Measurements from ENCODE around the gene ALDH7A1.
"Not testable (repeated sequence)": the region's sequence is repeated elsewhere in the genome, so short reads cannot be mapped to it uniquely, and the experiment has no call there.

The ALDH7A1 gene

GRCh38 chr5:126619781-126620180, 24.8 kb upstream of the ALDH7A1 start:
- H2AFZ ChIP-seq (ENCODE audit: low read length): no peak overlapping the region
- no peak overlapping the region for H3K4me3 ChIP-seq (ENCODE audit: low read depth, low read length, poor library complexity, severe bottlenecking)
- H3F3A ChIP-seq (ENCODE audit: insufficient read depth, low read length): no peaks in the 10 kb centered on the region
- H3K4me1 ChIP-seq (ENCODE audit: insufficient read depth, low read length, severe bottlenecking): peaks cover 7% of the 10 kb centered on the region
- peaks cover 70% of the 10 kb centered on the region for H3K36me3 ChIP-seq (ENCODE audit: insufficient read depth, low read length)
- H3K9me2 ChIP-seq (ENCODE audit: low read depth, low read length): no peaks in the 10 kb centered on the region
- H3K4me2 ChIP-seq (ENCODE audit: low read length): no peak overlapping the region
- H3K9me3 ChIP-seq (ENCODE audit: low read length): no peaks in the 10 kb centered on the region
- H3K9ac ChIP-seq (ENCODE audit: low read length): no peak overlapping the region
- no peaks in the 10 kb centered on the region for H3K27me3 ChIP-seq (ENCODE audit: insufficient read depth, low read length)
- no peaks in the 10 kb centered on the region for H4K20me1 ChIP-seq (ENCODE audit: insufficient read depth, low read length)
- TF ChIP-seq, protein P1, sequence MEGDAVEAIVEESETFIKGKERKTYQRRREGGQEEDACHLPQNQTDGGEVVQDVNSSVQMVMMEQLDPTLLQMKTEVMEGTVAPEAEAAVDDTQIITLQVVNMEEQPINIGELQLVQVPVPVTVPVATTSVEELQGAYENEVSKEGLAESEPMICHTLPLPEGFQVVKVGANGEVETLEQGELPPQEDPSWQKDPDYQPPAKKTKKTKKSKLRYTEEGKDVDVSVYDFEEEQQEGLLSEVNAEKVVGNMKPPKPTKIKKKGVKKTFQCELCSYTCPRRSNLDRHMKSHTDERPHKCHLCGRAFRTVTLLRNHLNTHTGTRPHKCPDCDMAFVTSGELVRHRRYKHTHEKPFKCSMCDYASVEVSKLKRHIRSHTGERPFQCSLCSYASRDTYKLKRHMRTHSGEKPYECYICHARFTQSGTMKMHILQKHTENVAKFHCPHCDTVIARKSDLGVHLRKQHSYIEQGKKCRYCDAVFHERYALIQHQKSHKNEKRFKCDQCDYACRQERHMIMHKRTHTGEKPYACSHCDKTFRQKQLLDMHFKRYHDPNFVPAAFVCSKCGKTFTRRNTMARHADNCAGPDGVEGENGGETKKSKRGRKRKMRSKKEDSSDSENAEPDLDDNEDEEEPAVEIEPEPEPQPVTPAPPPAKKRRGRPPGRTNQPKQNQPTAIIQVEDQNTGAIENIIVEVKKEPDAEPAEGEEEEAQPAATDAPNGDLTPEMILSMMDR (IDR thresholded peaks at IDR 0.05; ENCODE audit: low read length): no peak
- TF ChIP-seq EZH2 (IDR thresholded peaks at IDR 0.05; ENCODE audit: borderline replicate concordance, low read length): no peak
- no peak overlapping the region for H3K27ac ChIP-seq (ENCODE audit: low read depth, low read length, poor library complexity, severe bottlenecking)
- H3K79me2 ChIP-seq (ENCODE audit: insufficient read depth, low read length): no peaks in the 10 kb centered on the region; the same call in 1 of the 2 replicates

DNA sequence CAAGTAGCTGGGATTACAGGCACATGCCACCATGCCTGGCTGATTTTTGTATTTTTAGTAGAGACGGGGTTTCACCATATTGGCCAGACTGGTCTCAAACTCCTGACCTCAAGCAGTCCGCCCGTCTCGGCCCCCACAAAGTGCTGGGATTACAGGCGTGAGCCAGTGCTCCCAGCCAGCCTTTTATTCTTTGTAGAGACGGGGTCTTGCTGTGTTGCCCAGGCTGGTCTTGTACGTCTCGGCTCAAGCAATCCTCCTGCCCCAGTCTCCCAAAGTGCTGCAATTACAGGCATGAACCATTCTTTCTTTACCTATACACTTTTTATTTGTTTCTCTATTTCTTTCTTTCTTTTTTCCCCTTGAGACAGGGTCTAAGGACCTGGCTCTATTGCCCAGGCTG, 22.6 kb upstream of the ALDH7A1 start:
- H3K36me3 ChIP-seq (ENCODE audit: insufficient read depth, low read length): peaks cover 70% of the 10 kb centered on the region
- H3K4me3 ChIP-seq (ENCODE audit: low read depth, low read length, poor library complexity, severe bottlenecking); H3F3A ChIP-seq (ENCODE audit: insufficient read depth, low read length); H3K27ac ChIP-seq (ENCODE audit: low read depth, low read length, poor library complexity, severe bottlenecking); H4K20me1 ChIP-seq (ENCODE audit: insufficient read depth, low read length); H3K79me2 ChIP-seq (ENCODE audit: insufficient read depth, low read length); H2AFZ ChIP-seq (ENCODE audit: low read length); H3K9me3 ChIP-seq (ENCODE audit: low read length); H3K9ac ChIP-seq (ENCODE audit: low read length); H3K27me3 ChIP-seq (ENCODE audit: insufficient read depth, low read length); H3K4me2 ChIP-seq (ENCODE audit: low read length); H3K4me1 ChIP-seq (ENCODE audit: insufficient read depth, low read length, severe bottlenecking); H3K9me2 ChIP-seq (ENCODE audit: low read depth, low read length): not testable (repeated sequence)

- TF ChIP-seq, protein P1 (IDR thresholded peaks at IDR 0.05; ENCODE audit: low read length): peak; percentile 40; the same call in 1 of the 2 replicates
- TF ChIP-seq EZH2 (IDR thresholded peaks at IDR 0.05; ENCODE audit: borderline replicate concordance, low read length): no peak
- no peaks in the 10 kb centered on the region for H3K9me3 ChIP-seq (ENCODE audit: low read length)
- H3K36me3 ChIP-seq (ENCODE audit: insufficient read depth, low read length): peaks cover 66% of the 10 kb centered on the region
- no peaks in the 10 kb centered on the region for H3K27me3 ChIP-seq (ENCODE audit: insufficient read depth, low read length)
- peaks cover 7% of the 10 kb centered on the region for H3K4me1 ChIP-seq (ENCODE audit: insufficient read depth, low read length, severe bottlenecking)
- no peaks in the 10 kb centered on the region for H4K20me1 ChIP-seq (ENCODE audit: insufficient read depth, low read length)
- no peaks in the 10 kb centered on the region for H3F3A ChIP-seq (ENCODE audit: insufficient read depth, low read length)
- no peak overlapping the region for H3K4me2 ChIP-seq (ENCODE audit: low read length)
- H3K27ac ChIP-seq (ENCODE audit: low read depth, low read length, poor library complexity, severe bottlenecking): no peak overlapping the region
- H3K9me2 ChIP-seq (ENCODE audit: low read depth, low read length): no peaks in the 10 kb centered on the region
- H3K79me2 ChIP-seq (ENCODE audit: insufficient read depth, low read length): no peaks in the 10 kb centered on the region; the same call in 1 of the 2 replicates
- H2AFZ ChIP-seq (ENCODE audit: low read length): no peak overlapping the region
- no peak overlapping the region for H3K4me3 ChIP-seq (ENCODE audit: low read depth, low read length, poor library complexity, severe bottlenecking)
- H3K9ac ChIP-seq (ENCODE audit: low read length): no peak overlapping the region
Observed at GRCh38 chr5:126615286-126615685, 20.3 kb upstream of the ALDH7A1 start.

DNA sequence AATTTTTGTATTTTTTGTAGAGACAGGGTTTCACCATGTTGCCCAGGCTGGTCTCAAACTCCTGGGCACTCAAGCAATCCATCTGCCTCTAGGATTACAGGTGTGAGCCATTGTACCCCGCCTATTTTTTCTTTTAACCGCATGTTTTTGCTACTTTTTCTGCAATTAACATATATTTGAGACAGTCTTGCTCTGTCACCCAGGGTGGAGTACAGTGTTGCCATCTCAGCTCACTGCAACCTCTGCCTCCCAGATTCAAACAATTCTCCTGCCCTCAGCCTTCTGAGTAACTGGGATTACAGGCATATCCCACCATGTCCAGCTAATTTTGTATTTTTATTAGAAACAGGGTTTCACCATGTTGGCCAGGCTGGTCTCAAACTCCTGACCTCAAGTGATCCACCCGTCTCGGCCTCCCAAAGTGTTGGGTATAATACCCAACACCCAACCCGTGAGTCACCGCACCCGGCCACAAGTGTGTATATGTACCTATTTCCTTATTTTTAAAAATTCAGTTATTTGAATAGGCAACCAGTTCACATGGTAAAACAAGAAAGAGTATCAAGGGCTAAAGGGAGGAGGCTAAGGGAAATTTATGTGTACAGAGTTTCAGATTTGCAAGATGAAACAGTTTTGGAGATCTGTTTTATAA, 19.0 kb upstream of the ALDH7A1 start:
- Histone ChIP-seq H3K9me3 (ENCODE audit: low read length) (no peaks in the 10 kb centered on the region), H3K4me2 (ENCODE audit: low read length) (no peak overlapping the region), H4K20me1 (ENCODE audit: insufficient read depth, low read length) (no peaks in the 10 kb centered on the region), H3F3A (ENCODE audit: insufficient read depth, low read length) (no peaks in the 10 kb centered on the region), H3K4me1 (ENCODE audit: insufficient read depth, low read length, severe bottlenecking) (peaks cover 7% of the 10 kb centered on the region), H3K9me2 (ENCODE audit: low read depth, low read length) (no peaks in the 10 kb centered on the region), H3K9ac (ENCODE audit: low read length) (no peak overlapping the region), H3K27ac (ENCODE audit: low read depth, low read length, poor library complexity, severe bottlenecking) (no peak overlapping the region), H3K36me3 (ENCODE audit: insufficient read depth, low read length) (peaks cover 68% of the 10 kb centered on the region), H3K27me3 (ENCODE audit: insufficient read depth, low read length) (no peaks in the 10 kb centered on the region), H3K4me3 (ENCODE audit: low read depth, low read length, poor library complexity, severe bottlenecking) (no peak overlapping the region), H2AFZ (ENCODE audit: low read length) (no peak overlapping the region), H3K79me2 (ENCODE audit: insufficient read depth, low read length) (no peaks in the 10 kb centered on the region; the same call in 1 of the 2 replicates)
- no peak for TF ChIP-seq EZH2 (IDR thresholded peaks at IDR 0.05; ENCODE audit: borderline replicate concordance, low read length)
- TF ChIP-seq, protein P1 (IDR thresholded peaks at IDR 0.05; ENCODE audit: low read length): no peak

Measured in OCI-LY1 (cell line).